ENCODE measurements around the gene ATXN1. TPM values are rescaled to one million over a fixed set of nuclear protein-coding genes. Genes with fewer than 3 reads are reported as not detected.
"Not testable (repeated sequence)": the region's sequence is repeated elsewhere in the genome, so short reads cannot be mapped to it uniquely, and the experiment has no call there.

The ATXN1 gene
- total and polyA plus RNA-seq, 2 donors from 2014 or later, result 4.2 to 58.2 TPM

- H3K9me3 ChIP-seq (ENCODE audit: control insufficient read depth in 2 of 3, insufficient read depth in 1 of 3, low read length in 3 of 3), result no peaks in the 10 kb centered on the region
- no peak for DNase-seq
- no peak overlapping the region for H3K4me3 ChIP-seq (ENCODE audit: low read length in 3 of 3)
- no peak overlapping the region for H3K9ac ChIP-seq (ENCODE audit: low read length in 3 of 3)
- no peaks in the 10 kb centered on the region for H3K27me3 ChIP-seq (ENCODE audit: control insufficient read depth, insufficient read depth, low read length)
- no peak for TF ChIP-seq CTCF (IDR thresholded peaks at IDR 0.05; ENCODE audit: borderline replicate concordance, extremely low read depth, insufficient read depth)
- H3K4me1 ChIP-seq (ENCODE audit: control insufficient read depth in 2 of 3, insufficient read depth in 2 of 3, low read depth in 1 of 3, low read length in 3 of 3), result peaks cover 0 to 4% (median 2%) of the 10 kb centered on the region in 3 donors
- no peaks in the 10 kb centered on the region for H3K36me3 ChIP-seq (ENCODE audit: control insufficient read depth in 2 of 3, insufficient read depth in 3 of 3, low read length in 3 of 3)
- no peak for FAIRE-seq
- no peak overlapping the region for H3K27ac ChIP-seq (ENCODE audit: low read depth in 2 of 2, low read length in 2 of 2)
- intact Hi-C loops (cut with DNase I), result no loop called here
Measured at GRCh38 chr6:16394632-16395031, 366.6 kb downstream of the ATXN1 start.

- Histone ChIP-seq H3K9me3 (ENCODE audit: control insufficient read depth in 2 of 3, insufficient read depth in 1 of 3, low read length in 3 of 3) (no peaks in the 10 kb centered on the region), H3K9ac (ENCODE audit: low read length in 3 of 3) (no peak overlapping the region), H3K4me1 (ENCODE audit: control insufficient read depth in 2 of 3, insufficient read depth in 2 of 3, low read depth in 1 of 3, low read length in 3 of 3) (peaks cover 2 to 4% (median 3%) of the 10 kb centered on the region in 3 donors), H3K4me3 (ENCODE audit: low read length in 3 of 3) (no peak overlapping the region), H3K36me3 (ENCODE audit: control insufficient read depth in 2 of 3, insufficient read depth in 3 of 3, low read length in 3 of 3) (no peaks in the 10 kb centered on the region), H3K27me3 (ENCODE audit: control insufficient read depth, insufficient read depth, low read length) (no peaks in the 10 kb centered on the region), H3K27ac (ENCODE audit: low read depth in 2 of 2, low read length in 2 of 2) (no peak overlapping the region)
- DNase-seq (no peak), FAIRE-seq (no peak)
- no peak for TF ChIP-seq CTCF (IDR thresholded peaks at IDR 0.05; ENCODE audit: borderline replicate concordance, extremely low read depth, insufficient read depth)
- intact Hi-C loops (cut with DNase I), result no loop called here
Measured at GRCh38 chr6:16393326-16393725, 367.9 kb downstream of the ATXN1 start.

- Histone ChIP-seq H3K27ac (ENCODE audit: low read depth in 2 of 2, low read length in 2 of 2) (peak overlapping the region in 1 of 2 donors; percentile 39), H3K36me3 (ENCODE audit: control insufficient read depth in 2 of 3, insufficient read depth in 3 of 3, low read length in 3 of 3) (no peaks in the 10 kb centered on the region), H3K4me3 (ENCODE audit: low read length in 3 of 3) (no peak overlapping the region), H3K4me1 (ENCODE audit: control insufficient read depth in 2 of 3, insufficient read depth in 2 of 3, low read depth in 1 of 3, low read length in 3 of 3) (peaks cover 4 to 5% (median 4%) of the 10 kb centered on the region in 3 donors), H3K9ac (ENCODE audit: low read length in 3 of 3) (no peak overlapping the region), H3K9me3 (ENCODE audit: control insufficient read depth in 2 of 3, insufficient read depth in 1 of 3, low read length in 3 of 3) (no peaks in the 10 kb centered on the region), H3K27me3 (ENCODE audit: control insufficient read depth, insufficient read depth, low read length) (no peaks in the 10 kb centered on the region)
- TF ChIP-seq CTCF (IDR thresholded peaks at IDR 0.05; ENCODE audit: borderline replicate concordance, extremely low read depth, insufficient read depth), result no peak
- intact Hi-C loops (cut with DNase I), result no loop called here
- FAIRE-seq, result no peak
- DNase-seq, result no peak
Measured at GRCh38 chr6:16392010-16392409, 369.2 kb downstream of the ATXN1 start.

GRCh38 chr6:16391451-16391912 is 369.8 kb downstream of the ATXN1 start:
- intact Hi-C loops (cut with DNase I), result no loop called here
- no peak overlapping the region for H3K4me3 ChIP-seq (ENCODE audit: low read length in 3 of 3)
- no peak overlapping the region for H3K9ac ChIP-seq (ENCODE audit: low read length in 3 of 3)
- H3K27ac ChIP-seq (ENCODE audit: low read depth in 2 of 2, low read length in 2 of 2), result peak overlapping the region; percentile 39 to 49
- H3K36me3 ChIP-seq (ENCODE audit: control insufficient read depth in 2 of 3, insufficient read depth in 3 of 3, low read length in 3 of 3), result no peaks in the 10 kb centered on the region
- peaks cover 4 to 5% (median 4%) of the 10 kb centered on the region in 3 donors for H3K4me1 ChIP-seq (ENCODE audit: control insufficient read depth in 2 of 3, insufficient read depth in 2 of 3, low read depth in 1 of 3, low read length in 3 of 3)
- no peaks in the 10 kb centered on the region for H3K27me3 ChIP-seq (ENCODE audit: control insufficient read depth, insufficient read depth, low read length)
- FAIRE-seq (no peak), DNase-seq (peak in 1 of 5 donors; percentile 62)
- no peak for TF ChIP-seq CTCF (IDR thresholded peaks at IDR 0.05; ENCODE audit: borderline replicate concordance, extremely low read depth, insufficient read depth)
- H3K9me3 ChIP-seq (ENCODE audit: control insufficient read depth in 2 of 3, insufficient read depth in 1 of 3, low read length in 3 of 3), result no peaks in the 10 kb centered on the region

- H3K4me3 ChIP-seq (ENCODE audit: low read length in 3 of 3); intact Hi-C loops (cut with DNase I); H3K36me3 ChIP-seq (ENCODE audit: control insufficient read depth in 2 of 3, insufficient read depth in 3 of 3, low read length in 3 of 3); FAIRE-seq; H3K27me3 ChIP-seq (ENCODE audit: control insufficient read depth, insufficient read depth, low read length); H3K9me3 ChIP-seq (ENCODE audit: control insufficient read depth in 2 of 3, insufficient read depth in 1 of 3, low read length in 3 of 3); DNase-seq; H3K4me1 ChIP-seq (ENCODE audit: control insufficient read depth in 2 of 3, insufficient read depth in 2 of 3, low read depth in 1 of 3, low read length in 3 of 3); H3K9ac ChIP-seq (ENCODE audit: low read length in 3 of 3): not testable (repeated sequence)
- H3K27ac ChIP-seq (ENCODE audit: low read depth in 2 of 2, low read length in 2 of 2), result peak overlapping the region in 1 of 2 donors; percentile 39
Measured at GRCh38 chr6:16390909-16391450, 370.3 kb downstream of the ATXN1 start.
